Activated CD4-positive, alpha-beta T cell treated with anti-CD3 and anti-CD28 coated beads, Interleukin-2, amount 10 ng/mL, durations not matched to agents 7 days and 5 days (primary cell): ENCODE measurements around the gene ZNF200. TPM values are rescaled to one million over a fixed set of nuclear protein-coding genes. Genes with fewer than 3 reads are reported as not detected.
"Not testable (repeated sequence)": the region's sequence is repeated elsewhere in the genome, so short reads cannot be mapped to it uniquely, and the experiment has no call there.

Experiments used
- CTCF ChIA-PET: fragments of 350-600 bp; sonication (Branson Sonifier 250); formaldehyde crosslinking; loops from one replicate; lab custom pipeline; 2021; ENCODE audit warnings: antibody characterized with exemption; lab: Charles Lee
- POLR2A ChIA-PET: fragments of 350-600 bp; sonication (Branson Sonifier 250); formaldehyde crosslinking; loops from one replicate; lab custom pipeline; 2021; ENCODE audit warnings: antibody characterized with exemption; lab: Charles Lee
- DNase-seq: peaks from one replicate; pipeline ENCODE4 v3.0.0-alpha.2; 2020
- H3K27ac Mint-ChIP-seq: one replicate; pipeline ENCODE4 v1.8.0; 2021; ENCODE audit warnings: mild to moderate bottlenecking, moderate library complexity, mixed read lengths
- H3K27me3 Mint-ChIP-seq: one replicate; pipeline ENCODE4 v1.8.0; 2021; ENCODE audit warnings: mixed read lengths
- H3K36me3 Mint-ChIP-seq: one replicate; pipeline ENCODE4 v1.8.0; 2021; ENCODE audit warnings: low read depth, mixed read lengths
- H3K4me1 Mint-ChIP-seq: one replicate; pipeline ENCODE4 v1.8.0; 2021; ENCODE audit warnings: mixed read lengths
- H3K4me3 Mint-ChIP-seq: one replicate; pipeline ENCODE4 v1.8.0; 2021; ENCODE audit warnings: mild to moderate bottlenecking, moderate library complexity, mixed read lengths
- H3K9me3 Mint-ChIP-seq: one replicate; pipeline ENCODE4 v1.8.0; 2021; ENCODE audit warnings: mixed read lengths
- total RNA-seq, 2 experiments: library from RNA; stranded (reverse); gene quantifications; one replicate each; pipeline ENCODE4 v1.2.3, GENCODE V29; 2021

Gene ZNF200, protein sequence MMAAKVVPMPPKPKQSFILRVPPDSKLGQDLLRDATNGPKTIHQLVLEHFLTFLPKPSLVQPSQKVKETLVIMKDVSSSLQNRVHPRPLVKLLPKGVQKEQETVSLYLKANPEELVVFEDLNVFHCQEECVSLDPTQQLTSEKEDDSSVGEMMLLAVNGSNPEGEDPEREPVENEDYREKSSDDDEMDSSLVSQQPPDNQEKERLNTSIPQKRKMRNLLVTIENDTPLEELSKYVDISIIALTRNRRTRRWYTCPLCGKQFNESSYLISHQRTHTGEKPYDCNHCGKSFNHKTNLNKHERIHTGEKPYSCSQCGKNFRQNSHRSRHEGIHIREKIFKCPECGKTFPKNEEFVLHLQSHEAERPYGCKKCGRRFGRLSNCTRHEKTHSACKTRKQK
- 10 to 100 TPM; 11.7 to 12.1 TPM for total RNA-seq

DNA sequence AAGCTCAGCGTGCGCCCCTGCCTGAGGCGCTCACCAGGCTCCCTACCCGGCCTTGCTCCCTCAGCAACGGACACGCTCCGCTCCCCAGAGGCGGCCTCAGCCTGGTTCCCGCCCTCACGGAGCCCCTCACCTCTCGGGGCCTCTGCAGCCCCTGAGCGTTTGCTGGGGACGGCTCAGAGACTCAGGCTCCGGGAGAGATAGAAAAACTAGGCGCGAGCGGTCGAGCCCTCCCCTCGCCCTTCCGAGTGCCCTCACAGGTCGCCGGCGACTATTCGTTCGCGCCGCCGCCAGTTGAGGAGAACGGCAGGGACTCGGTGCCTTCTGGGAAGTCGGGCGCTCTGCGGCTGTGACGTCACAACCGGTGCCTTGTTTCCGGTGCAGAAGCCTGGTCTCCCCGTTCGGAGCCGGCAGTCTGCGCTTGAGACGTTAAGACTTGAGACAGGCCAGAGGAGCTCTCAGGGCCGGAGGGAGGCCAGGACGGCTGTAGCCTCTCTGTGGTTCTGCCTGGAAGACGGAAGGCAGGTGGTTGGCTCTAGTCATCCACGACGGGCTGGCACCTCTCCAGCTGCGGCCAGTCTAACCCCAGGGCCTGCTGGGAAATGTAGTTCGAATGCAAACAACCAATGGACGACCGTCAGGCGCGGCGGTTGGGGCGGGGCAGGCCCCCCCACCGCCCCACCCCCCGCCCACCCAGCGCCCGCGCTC lies at the start of gene ZNF200:
ZNF200 (minus strand) TSS at position 302 of the 705 bp plus-strand sequence. CDS start 1,403 bp downstream, outside the sequence.
- ChIA-PET POLR2A (no interaction called here), CTCF (interaction anchor here (0.5 to 2.8 kb wide), 2 partner anchors 62 to 75 kb away, joined by 3 to 9 read pairs; no protein-coding TSS in a partner anchor)
- DNase-seq, result peak; percentile 96
- Mint-ChIP-seq H3K27me3 (no peaks in the 10 kb centered on the region), H3K4me1 (peaks cover 31% of the 10 kb centered on the region), H3K9me3 (peaks cover 36% of the 10 kb centered on the region), H3K4me3 (peak within 1 kb of the TSS; percentile 85), H3K27ac (peak within 1 kb of the TSS; percentile 97), H3K36me3 (peaks cover 48% of the 10 kb centered on the region)

DNA sequence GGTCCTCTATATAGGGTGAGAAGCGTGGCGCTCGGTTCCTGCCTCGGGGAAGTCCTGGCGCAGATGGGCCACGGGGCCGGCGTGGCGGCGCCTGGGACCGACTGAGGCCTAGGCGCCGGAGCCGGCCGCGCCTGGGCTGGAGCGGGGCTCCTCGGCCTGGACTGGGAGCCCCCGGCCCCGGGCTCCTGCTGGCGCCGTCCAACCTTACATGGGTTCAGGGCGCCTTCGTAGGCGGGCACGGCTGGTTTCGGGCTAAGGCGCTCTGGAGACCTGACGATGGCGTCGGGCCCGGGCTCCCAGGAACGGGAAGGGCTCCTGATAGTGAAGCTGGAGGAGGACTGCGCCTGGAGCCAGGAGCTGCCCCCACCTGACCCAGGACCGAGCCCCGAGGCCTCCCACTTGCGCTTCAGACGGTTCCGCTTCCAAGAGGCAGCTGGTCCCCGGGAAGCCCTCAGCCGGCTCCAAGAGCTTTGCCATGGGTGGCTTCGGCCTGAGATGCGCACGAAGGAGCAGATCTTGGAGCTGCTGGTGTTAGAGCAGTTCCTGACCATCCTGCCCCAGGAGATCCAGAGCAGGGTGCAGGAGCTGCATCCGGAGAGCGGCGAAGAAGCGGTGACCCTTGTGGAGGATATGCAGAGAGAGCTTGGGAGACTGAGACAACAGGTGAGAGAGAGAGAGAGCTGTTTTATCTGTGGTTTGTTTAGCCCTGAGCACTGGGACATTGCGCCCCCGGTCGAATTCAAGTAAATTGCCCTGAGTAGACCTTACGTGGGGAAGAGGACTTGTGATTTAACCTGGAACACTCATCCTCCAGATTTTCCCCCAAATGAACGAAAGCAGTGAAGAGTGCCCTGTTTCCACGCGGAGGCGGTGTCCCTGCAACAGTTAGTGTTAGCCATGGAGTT lies 48.8 kb upstream of the ZNF200 start:
- DNase-seq, result no peak
- Mint-ChIP-seq H3K4me3 (peak overlapping the region; percentile 90), H3K36me3 (peaks cover 50% of the 10 kb centered on the region), H3K9me3 (peaks cover 31% of the 10 kb centered on the region), H3K4me1 (peaks cover 30% of the 10 kb centered on the region), H3K27me3 (peaks cover 2% of the 10 kb centered on the region), H3K27ac (peak overlapping the region; percentile 96)
- POLR2A ChIA-PET, result interaction anchor here (0.6 to 1.1 kb wide), 2 partner anchors 115 to 160 kb away, joined by 3 read pairs; partner anchors contain the start of gene NAA60
- CTCF ChIA-PET, result interaction anchor here (0.6 to 1.3 kb wide), 6 partner anchors 17 to 159 kb away, joined by 3 to 5 read pairs (median 3); partner anchors contain the start of genes NAA60, OR1F1 and ZNF597

DNA sequence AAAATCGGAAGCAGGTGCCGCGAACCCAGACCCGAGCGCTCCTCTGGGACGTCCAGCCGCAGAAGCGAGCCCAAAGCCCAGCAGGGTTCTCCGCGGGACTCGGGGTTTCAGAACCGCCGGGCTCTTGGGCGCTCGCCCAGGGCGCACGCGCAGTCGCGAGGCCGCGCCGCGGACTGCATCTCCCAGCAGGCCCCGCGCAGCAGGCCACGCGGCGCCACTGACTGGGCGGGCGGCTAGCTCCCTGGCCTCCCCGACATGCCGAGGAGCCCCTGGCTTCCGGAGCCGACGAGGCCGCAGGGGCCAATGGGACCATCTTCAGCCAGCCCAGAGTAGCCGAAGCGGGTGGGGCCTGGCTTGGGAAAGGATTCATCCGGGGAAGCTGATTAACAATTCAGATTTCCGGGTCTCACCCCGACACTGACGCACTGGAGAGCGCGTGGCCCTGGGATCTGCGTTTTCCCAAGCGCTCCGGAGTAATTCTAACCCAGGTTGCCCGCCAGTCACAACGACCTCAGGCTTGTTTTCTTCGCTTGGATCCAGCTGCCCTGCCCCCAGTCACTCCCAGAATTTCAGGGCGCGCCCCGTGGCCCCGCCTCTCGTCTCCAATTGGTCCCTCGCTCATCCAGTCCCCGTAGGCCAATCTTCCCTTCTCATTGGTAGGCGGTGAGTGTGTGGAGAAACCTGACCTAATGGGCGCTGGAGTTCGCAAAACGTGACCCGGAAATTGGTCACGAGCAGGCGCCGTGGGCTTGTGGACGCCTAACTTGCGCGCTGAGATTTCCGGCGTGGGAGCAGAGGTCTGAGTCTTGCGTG lies 48.0 kb upstream of the ZNF200 start, which contains the start of gene ZNF263:
ZNF263 (plus strand) TSS at position 762 of the 813 bp plus-strand sequence. CDS start 328 bp downstream, outside the sequence.
- POLR2A ChIA-PET, result interaction anchor here (0.6 to 1.1 kb wide), 4 partner anchors 19 to 294 kb away, joined by 3 to 8 read pairs (median 4); partner anchors contain the start of gene NAA60
- peaks cover 30% of the 10 kb centered on the region for H3K4me1 Mint-ChIP-seq
- peak within 1 kb of the TSS; percentile 90 for H3K4me3 Mint-ChIP-seq
- CTCF ChIA-PET, result interaction anchor here (0.6 to 1.2 kb wide), 7 partner anchors 16 to 339 kb away, joined by 3 to 7 read pairs (median 3); partner anchors contain the start of gene OR1F1
- peaks cover 42% of the 10 kb centered on the region for H3K36me3 Mint-ChIP-seq
- peak within 1 kb of the TSS; percentile 96 for H3K27ac Mint-ChIP-seq
- DNase-seq, result peak; percentile 96
- H3K9me3 Mint-ChIP-seq, result peaks cover 30% of the 10 kb centered on the region
- H3K27me3 Mint-ChIP-seq, result peaks cover 4% of the 10 kb centered on the region

DNA sequence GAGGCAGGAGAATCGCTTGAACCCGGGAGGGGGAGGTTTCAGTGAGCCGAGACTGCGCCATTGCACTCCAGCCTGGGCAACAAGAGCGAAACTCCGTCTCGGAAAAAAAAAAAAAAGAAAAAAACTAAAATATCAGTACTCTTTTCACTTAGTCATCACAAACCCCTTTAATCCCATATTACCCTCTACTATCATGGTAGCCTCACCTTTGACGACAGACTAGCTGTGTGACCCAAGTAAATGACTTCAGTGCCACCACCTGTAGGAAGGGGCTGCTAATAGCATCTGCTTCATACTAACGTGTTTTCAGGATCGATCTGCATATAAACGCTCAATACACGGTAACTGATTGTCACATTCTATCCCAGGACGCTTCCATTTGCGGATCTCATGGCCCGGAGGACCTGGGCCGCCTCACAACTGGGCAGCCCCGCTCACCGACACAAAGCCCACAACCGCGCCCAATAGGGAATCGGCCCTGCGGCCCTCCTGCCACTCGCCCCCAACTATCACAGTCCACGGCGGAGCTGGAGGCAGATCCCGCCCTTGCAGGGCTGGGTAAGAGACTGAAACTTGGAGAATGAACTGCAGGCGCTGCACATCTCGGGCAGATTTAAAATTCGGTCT lies 47.3 kb upstream of the ZNF200 start:
- H3K36me3 Mint-ChIP-seq, result peaks cover 36% of the 10 kb centered on the region
- no peak for DNase-seq
- H3K4me3 Mint-ChIP-seq, result peak overlapping the region; percentile 90
- ChIA-PET POLR2A (interaction anchor here (0.6 to 1.0 kb wide), 2 partner anchors 18 to 294 kb away, joined by 4 to 8 read pairs; no protein-coding TSS in a partner anchor), CTCF (interaction anchor here (0.6 to 1.2 kb wide), 7 partner anchors 15 to 340 kb away, joined by 3 to 7 read pairs (median 3); partner anchors contain the start of gene OR1F1)
- peak overlapping the region; percentile 96 for H3K27ac Mint-ChIP-seq
- H3K9me3 Mint-ChIP-seq, result peaks cover 27% of the 10 kb centered on the region
- H3K4me1 Mint-ChIP-seq, result peaks cover 30% of the 10 kb centered on the region
- H3K27me3 Mint-ChIP-seq, result peaks cover 10% of the 10 kb centered on the region

DNA sequence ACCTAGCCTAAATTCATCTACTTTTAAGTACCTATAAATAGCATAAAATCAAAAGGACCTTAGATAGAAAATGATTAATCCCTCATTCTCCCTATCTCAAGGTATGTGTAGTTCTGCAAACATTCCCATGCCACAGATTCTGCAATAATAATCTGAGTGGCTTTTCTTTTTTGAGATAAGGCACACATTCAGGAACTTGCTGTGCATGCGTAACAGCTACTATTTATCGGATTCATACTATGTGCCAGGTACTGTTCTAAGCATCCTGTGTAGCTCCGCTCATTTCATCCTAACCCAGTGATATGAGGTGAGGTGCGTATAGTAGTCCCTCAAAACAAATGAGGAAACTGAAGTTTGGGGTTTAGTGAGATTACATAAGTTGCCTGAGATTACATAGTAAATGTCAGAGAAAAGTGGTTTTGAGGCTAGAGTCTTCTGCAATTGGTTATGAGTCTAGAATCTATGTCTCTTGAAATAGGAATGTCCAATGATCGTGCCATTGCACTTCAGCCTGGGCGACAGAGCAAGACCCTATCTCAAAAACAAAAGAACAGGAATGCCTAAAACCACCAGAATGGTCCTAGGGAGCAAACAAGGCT lies 46.4 kb upstream of the ZNF200 start:
- DNase-seq, result no peak
- H3K4me1 Mint-ChIP-seq, result peaks cover 30% of the 10 kb centered on the region
- peaks cover 15% of the 10 kb centered on the region for H3K27me3 Mint-ChIP-seq
- ChIA-PET POLR2A (no interaction called here), CTCF (interaction anchor here (1.2 kb wide), 1 partner anchor 14 kb away, joined by 4 read pairs; no protein-coding TSS in a partner anchor)
- no peak overlapping the region for H3K27ac Mint-ChIP-seq
- H3K9me3 Mint-ChIP-seq, result peaks cover 22% of the 10 kb centered on the region
- peaks cover 28% of the 10 kb centered on the region for H3K36me3 Mint-ChIP-seq
- peak overlapping the region; percentile 90 for H3K4me3 Mint-ChIP-seq

DNA sequence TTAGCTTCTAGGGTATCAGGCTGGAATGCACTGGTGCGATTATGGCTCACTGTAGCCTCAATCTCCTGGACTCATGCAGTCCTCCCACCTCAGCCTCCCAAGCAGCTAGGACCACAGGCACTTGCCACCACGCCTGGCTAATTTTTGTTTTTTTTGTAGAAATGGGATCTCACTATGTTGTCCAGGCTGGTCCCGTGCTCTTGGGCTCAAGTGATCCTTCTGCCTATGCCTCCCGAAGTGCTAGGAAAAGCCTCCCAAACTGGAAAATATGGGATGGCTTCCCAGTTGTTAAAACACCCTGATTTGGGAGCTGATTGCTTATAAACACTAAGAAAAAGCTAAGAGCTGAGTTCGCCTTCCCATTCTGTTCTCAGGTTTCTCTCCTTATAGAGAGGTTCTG lies 41.7 kb upstream of the ZNF200 start:
- H3K27ac Mint-ChIP-seq, result no peak overlapping the region
- H3K4me1 Mint-ChIP-seq, result peaks cover 3% of the 10 kb centered on the region
- H3K36me3 Mint-ChIP-seq, result peaks cover 7% of the 10 kb centered on the region
- peaks cover 22% of the 10 kb centered on the region for H3K9me3 Mint-ChIP-seq
- peaks cover 15% of the 10 kb centered on the region for H3K27me3 Mint-ChIP-seq
- DNase-seq, result no peak
- CTCF ChIA-PET, result interaction anchor here (1.0 to 1.2 kb wide), 2 partner anchors 10 to 76 kb away, joined by 3 to 8 read pairs; no protein-coding TSS in a partner anchor
- H3K4me3 Mint-ChIP-seq, result no peak overlapping the region
- POLR2A ChIA-PET, result no interaction called here

DNA sequence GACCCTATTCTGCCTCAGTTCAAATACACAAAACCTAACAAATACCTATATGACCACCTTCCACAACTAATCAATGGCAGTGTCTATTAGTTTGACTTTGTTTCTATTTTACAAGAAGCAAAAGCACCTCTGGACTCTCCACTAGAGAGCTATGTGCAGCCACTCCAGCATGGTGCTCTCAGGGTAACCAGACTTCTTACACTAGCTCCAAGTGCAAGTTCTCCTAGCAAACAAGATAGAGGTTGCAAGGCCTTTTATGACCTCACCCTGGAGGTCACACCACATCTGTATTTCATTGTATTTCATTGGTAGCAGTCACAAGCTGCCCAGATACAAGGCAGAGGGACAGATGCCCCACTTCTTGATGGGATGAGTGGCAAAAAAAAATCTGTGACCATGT lies 40.0 kb upstream of the ZNF200 start:
- H3K36me3 Mint-ChIP-seq, result peaks cover 7% of the 10 kb centered on the region
- DNase-seq, result no peak

DNA sequence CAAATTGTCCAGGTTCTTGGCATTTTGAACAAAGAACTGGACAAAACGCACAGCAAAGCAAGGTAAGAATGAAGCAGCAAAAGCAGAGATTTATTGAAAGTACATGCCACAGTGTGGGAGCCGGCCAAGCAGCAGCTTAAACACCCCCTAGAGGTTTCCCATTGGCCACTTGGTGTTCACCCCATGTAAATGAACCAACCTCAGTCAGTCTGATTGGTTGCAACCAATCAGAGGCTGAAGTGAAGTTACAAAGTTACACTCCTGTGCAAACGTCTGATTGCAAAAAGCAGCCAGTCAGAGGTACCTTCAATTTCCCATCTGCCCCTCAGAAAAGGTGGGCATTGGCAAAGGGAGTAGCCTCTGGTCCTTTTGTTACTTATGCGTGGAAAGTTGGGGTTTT lies 39.5 kb upstream of the ZNF200 start:
- no peak for DNase-seq
- peaks cover 22% of the 10 kb centered on the region for H3K9me3 Mint-ChIP-seq
- CTCF ChIA-PET, result interaction anchor here (0.7 kb wide), 1 partner anchor 240 kb away, joined by 4 read pairs; no protein-coding TSS in a partner anchor
- peaks cover 13% of the 10 kb centered on the region for H3K27me3 Mint-ChIP-seq
- peaks cover 7% of the 10 kb centered on the region for H3K36me3 Mint-ChIP-seq
- no peak overlapping the region for H3K4me3 Mint-ChIP-seq
- H3K4me1 Mint-ChIP-seq, result no peaks in the 10 kb centered on the region
- H3K27ac Mint-ChIP-seq, result no peak overlapping the region
- POLR2A ChIA-PET, result no interaction called here

More for the DNA sequence above, 40.0 kb upstream of the ZNF200 start:
- CTCF ChIA-PET, result interaction anchor here (0.6 to 0.7 kb wide), 2 partner anchors 216 to 241 kb away, joined by 3 to 4 read pairs; no protein-coding TSS in a partner anchor
- POLR2A ChIA-PET, result no interaction called here
- Mint-ChIP-seq H3K27me3 (peaks cover 13% of the 10 kb centered on the region), H3K27ac (no peak overlapping the region), H3K9me3 (peaks cover 22% of the 10 kb centered on the region), H3K4me1 (no peaks in the 10 kb centered on the region), H3K4me3 (no peak overlapping the region)

DNA sequence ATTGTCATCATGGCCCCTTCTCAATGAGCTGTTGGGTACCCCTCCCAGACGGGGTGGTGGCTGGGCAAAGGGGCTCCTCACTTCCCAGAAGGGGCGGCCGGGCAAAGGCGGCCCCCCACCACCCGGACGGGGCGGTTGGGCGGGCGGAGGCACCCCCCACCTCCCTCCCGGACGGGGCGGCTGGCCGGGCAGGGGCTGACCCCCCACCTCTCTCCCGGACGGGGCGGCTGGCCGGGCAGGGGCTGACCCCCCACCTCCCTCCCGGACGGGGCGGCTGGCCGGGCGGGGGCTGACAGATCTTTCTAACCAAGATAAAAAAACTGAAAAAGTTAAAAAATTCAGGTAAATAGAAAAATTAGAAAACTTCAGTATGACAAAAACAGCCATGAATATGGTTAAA lies 36.3 kb upstream of the ZNF200 start:
- H3K36me3 Mint-ChIP-seq, result peaks cover 29% of the 10 kb centered on the region
- H3K27me3 Mint-ChIP-seq, CTCF ChIA-PET, H3K27ac Mint-ChIP-seq, H3K4me1 Mint-ChIP-seq, DNase-seq, POLR2A ChIA-PET, H3K4me3 Mint-ChIP-seq: not testable (repeated sequence)
- H3K9me3 Mint-ChIP-seq, result peaks cover 23% of the 10 kb centered on the region

DNA sequence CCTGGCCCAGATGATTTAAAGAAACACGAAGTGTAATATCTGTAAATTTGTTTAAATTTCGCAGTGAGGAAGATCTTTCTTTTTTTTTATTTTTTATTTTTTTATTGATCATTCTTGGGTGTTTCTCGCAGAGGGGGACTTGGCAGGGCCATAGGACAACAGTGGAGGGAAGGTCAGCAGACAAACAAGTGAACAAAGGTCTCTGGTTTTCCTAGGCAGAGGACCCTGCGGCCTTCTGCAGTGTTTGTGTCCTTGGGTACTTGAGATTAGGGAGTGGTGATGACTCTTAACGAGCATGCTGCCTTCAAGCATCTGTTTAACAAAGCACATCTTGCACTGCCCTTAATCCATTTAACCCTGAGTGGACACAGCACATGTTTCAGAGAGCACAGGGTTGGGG lies 35.8 kb upstream of the ZNF200 start:
- CTCF ChIA-PET, result not testable (repeated sequence)

More for the DNA sequence above, 35.8 kb upstream of the ZNF200 start:
- peaks cover 30% of the 10 kb centered on the region for H3K36me3 Mint-ChIP-seq
- peaks cover 21% of the 10 kb centered on the region for H3K9me3 Mint-ChIP-seq
- H3K4me3 Mint-ChIP-seq, POLR2A ChIA-PET, H3K27me3 Mint-ChIP-seq, DNase-seq, H3K4me1 Mint-ChIP-seq, H3K27ac Mint-ChIP-seq: not testable (repeated sequence)
